Measurements from ENCODE around the gene CASKIN2.
"Not testable (repeated sequence)": the region's sequence is repeated elsewhere in the genome, so short reads cannot be mapped to it uniquely, and the experiment has no call there.

GRCh38 chr17:75477490-75477862 lies 37.9 kb downstream of the CASKIN2 start:
- TF ChIP-seq EZH2 (IDR thresholded peaks at IDR 0.05; ENCODE audit: low read depth), result not testable (repeated sequence)
- TF ChIP-seq, protein P1, sequence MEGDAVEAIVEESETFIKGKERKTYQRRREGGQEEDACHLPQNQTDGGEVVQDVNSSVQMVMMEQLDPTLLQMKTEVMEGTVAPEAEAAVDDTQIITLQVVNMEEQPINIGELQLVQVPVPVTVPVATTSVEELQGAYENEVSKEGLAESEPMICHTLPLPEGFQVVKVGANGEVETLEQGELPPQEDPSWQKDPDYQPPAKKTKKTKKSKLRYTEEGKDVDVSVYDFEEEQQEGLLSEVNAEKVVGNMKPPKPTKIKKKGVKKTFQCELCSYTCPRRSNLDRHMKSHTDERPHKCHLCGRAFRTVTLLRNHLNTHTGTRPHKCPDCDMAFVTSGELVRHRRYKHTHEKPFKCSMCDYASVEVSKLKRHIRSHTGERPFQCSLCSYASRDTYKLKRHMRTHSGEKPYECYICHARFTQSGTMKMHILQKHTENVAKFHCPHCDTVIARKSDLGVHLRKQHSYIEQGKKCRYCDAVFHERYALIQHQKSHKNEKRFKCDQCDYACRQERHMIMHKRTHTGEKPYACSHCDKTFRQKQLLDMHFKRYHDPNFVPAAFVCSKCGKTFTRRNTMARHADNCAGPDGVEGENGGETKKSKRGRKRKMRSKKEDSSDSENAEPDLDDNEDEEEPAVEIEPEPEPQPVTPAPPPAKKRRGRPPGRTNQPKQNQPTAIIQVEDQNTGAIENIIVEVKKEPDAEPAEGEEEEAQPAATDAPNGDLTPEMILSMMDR (conservative IDR thresholded peaks at IDR 0.05), result not testable (repeated sequence)
